A673 (cell line): ENCODE results near the gene KLK14.

Experiments
- EZH2 ChIP-seq: fragments of 200-600 bp; sonication (generic); IDR thresholded peaks from 2 replicates; pipeline ENCODE4 v1.6.1; 2017; ENCODE audit warnings: borderline replicate concordance, low read depth, mild to moderate bottlenecking, mixed read lengths, antibody characterized with exemption, low read length; ENCODE audit not compliant: poor library complexity, severe bottlenecking
- TF ChIP-seq, protein P1 (sequence below): fragments of 300-800, 200-600 bp; sonication (generic); conservative IDR thresholded peaks from 2 replicates; pipeline ENCODE4 v1.5.1; 2017; ENCODE audit warnings: low read depth, mild to moderate bottlenecking, antibody characterized with exemption, low read length, moderate library complexity, mixed read lengths

DNA sequence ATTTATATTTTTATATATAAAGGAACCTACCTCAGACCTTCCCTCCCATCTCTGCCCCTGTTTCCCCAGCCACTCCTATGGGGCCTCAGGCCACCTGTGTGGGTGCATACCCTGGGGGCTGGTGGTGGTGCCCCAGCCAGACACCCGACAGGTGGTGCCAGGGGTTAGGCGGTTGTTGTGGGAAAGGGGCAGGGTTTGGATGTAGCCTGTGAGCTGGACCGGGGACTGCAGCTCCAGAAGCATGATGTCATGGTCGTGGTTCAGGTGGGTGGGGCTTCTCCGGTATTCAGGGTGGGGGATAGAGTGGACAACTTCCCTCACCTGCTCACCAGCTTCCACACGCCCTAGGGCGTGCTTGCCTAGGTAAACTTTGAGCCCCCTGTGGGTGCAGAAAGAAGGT is 23.0 kb downstream of the KLK14 start:
- TF ChIP-seq, protein P1, sequence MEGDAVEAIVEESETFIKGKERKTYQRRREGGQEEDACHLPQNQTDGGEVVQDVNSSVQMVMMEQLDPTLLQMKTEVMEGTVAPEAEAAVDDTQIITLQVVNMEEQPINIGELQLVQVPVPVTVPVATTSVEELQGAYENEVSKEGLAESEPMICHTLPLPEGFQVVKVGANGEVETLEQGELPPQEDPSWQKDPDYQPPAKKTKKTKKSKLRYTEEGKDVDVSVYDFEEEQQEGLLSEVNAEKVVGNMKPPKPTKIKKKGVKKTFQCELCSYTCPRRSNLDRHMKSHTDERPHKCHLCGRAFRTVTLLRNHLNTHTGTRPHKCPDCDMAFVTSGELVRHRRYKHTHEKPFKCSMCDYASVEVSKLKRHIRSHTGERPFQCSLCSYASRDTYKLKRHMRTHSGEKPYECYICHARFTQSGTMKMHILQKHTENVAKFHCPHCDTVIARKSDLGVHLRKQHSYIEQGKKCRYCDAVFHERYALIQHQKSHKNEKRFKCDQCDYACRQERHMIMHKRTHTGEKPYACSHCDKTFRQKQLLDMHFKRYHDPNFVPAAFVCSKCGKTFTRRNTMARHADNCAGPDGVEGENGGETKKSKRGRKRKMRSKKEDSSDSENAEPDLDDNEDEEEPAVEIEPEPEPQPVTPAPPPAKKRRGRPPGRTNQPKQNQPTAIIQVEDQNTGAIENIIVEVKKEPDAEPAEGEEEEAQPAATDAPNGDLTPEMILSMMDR = no peak
- no peak for TF ChIP-seq EZH2
